NCI-H82 treated with DMSO at 0.1 percent for 48 hours (cell line): ENCODE results near the gene DTNB.

Experiments used
- DNase-seq: peaks from one replicate; lab custom pipeline; 2025; ENCODE audit not compliant: unreplicated experiment; lab: John Stamatoyannopoulos, UW

DTNB gene

GRCh38 chr2:25400576-25401216, 272.7 kb downstream of the DTNB start:
- DNase-seq = no peak

GRCh38 chr2:25400169-25400568, 273.2 kb downstream of the DTNB start:
- DNase-seq = no peak

- DNase-seq = no peak
These were observed 274.8 kb downstream of the DTNB start for GRCh38 chr2:25398534-25398933.

GRCh38 chr2:25397777-25398176, 275.6 kb downstream of the DTNB start:
- peak; percentile 28 for DNase-seq

- no peak for DNase-seq
These were observed 284.2 kb downstream of the DTNB start for GRCh38 chr2:25389161-25389560.

GRCh38 chr2:25388491-25388890, 284.9 kb downstream of the DTNB start:
- no peak for DNase-seq

GRCh38 chr2:25387876-25388449, 285.4 kb downstream of the DTNB start:
- DNase-seq = no peak

GRCh38 chr2:25386971-25387875, 286.2 kb downstream of the DTNB start:
- no peak for DNase-seq

GRCh38 chr2:25385910-25386309, 287.5 kb downstream of the DTNB start:
- no peak for DNase-seq

GRCh38 chr2:25383806-25384205, 289.6 kb downstream of the DTNB start:
- DNase-seq = no peak

- DNase-seq = no peak
These were observed 291.9 kb downstream of the DTNB start for GRCh38 chr2:25381502-25381901.

- no peak for DNase-seq
These were observed 292.6 kb downstream of the DTNB start for GRCh38 chr2:25380586-25381375.

GRCh38 chr2:25380023-25380422, 293.4 kb downstream of the DTNB start:
- no peak for DNase-seq

GRCh38 chr2:25379535-25379934, 293.8 kb downstream of the DTNB start:
- no peak for DNase-seq

GRCh38 chr2:25378731-25379490, 294.5 kb downstream of the DTNB start:
- DNase-seq = no peak

- no peak for DNase-seq
These were observed 295.5 kb downstream of the DTNB start for GRCh38 chr2:25377822-25378421.

- DNase-seq = peak; percentile 57
These were observed 296.4 kb downstream of the DTNB start for GRCh38 chr2:25376750-25377621.

GRCh38 chr2:25375989-25376545, 297.3 kb downstream of the DTNB start:
- no peak for DNase-seq
